ENCODE results near the gene PROCA1. TPM values are rescaled to one million over a fixed set of nuclear protein-coding genes. Genes with fewer than 3 reads are reported as not detected.
"Not testable (repeated sequence)": the region's sequence is repeated elsewhere in the genome, so short reads cannot be mapped to it uniquely, and the experiment has no call there.

PROCA1 gene
- total RNA-seq, 3 donors from 2014 or later, result 1.3 to 2.0 (median 1.8) TPM

DNA sequence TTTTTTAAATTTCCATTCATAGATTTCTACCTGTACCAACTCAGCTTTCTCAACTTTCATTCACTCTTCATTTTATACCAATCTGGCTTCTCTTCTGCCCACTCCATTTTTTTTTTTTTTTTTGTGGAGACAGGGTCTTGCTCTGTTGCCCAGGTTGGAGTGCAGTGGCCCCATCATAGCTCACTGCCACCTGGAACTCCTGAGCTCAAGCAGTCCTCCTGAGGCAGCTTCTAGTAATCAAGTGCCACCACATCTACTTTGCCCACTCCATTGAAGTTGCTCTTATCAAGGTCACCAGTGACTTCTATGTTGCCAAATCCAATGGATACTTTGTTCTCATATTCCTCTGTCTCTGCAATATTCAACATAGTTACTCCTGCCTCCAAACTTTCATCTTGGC is 48.0 kb downstream of the PROCA1 start:
- DNase-seq (no peak), ATAC-seq (no peak)
- intact Hi-C loops (cut with DNase I, micrococcal nuclease), result no loop called here
- Histone ChIP-seq H3K4me1 (ENCODE audit: low read depth) (peaks cover 32% of the 10 kb centered on the region), H3K36me3 (ENCODE audit: low read depth) (peaks cover 2% of the 10 kb centered on the region), H3K4me3 (no peak overlapping the region), H3K9me3 (no peaks in the 10 kb centered on the region)
- TF ChIP-seq, protein P1, sequence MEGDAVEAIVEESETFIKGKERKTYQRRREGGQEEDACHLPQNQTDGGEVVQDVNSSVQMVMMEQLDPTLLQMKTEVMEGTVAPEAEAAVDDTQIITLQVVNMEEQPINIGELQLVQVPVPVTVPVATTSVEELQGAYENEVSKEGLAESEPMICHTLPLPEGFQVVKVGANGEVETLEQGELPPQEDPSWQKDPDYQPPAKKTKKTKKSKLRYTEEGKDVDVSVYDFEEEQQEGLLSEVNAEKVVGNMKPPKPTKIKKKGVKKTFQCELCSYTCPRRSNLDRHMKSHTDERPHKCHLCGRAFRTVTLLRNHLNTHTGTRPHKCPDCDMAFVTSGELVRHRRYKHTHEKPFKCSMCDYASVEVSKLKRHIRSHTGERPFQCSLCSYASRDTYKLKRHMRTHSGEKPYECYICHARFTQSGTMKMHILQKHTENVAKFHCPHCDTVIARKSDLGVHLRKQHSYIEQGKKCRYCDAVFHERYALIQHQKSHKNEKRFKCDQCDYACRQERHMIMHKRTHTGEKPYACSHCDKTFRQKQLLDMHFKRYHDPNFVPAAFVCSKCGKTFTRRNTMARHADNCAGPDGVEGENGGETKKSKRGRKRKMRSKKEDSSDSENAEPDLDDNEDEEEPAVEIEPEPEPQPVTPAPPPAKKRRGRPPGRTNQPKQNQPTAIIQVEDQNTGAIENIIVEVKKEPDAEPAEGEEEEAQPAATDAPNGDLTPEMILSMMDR (IDR thresholded peaks at IDR 0.05), result no peak

DNA sequence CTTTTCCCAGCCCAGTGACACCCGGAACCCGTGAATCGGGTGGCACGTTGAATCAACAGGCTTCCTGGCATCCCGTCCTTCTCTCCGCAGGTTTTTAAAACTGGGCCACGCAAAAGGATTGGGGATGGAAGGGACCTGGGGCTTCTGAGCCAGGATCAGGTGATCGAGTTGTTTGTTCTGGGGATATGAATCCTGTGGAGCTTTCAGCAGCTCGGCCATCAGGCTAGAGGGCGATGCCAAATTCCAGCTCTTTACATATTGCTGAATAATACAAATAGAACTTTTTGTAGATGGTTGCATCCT is 49.2 kb downstream of the PROCA1 start:
- TF ChIP-seq, protein P1 (IDR thresholded peaks at IDR 0.05), result no peak
- peaks cover 4% of the 10 kb centered on the region for H3K36me3 ChIP-seq (ENCODE audit: low read depth)
- no peaks in the 10 kb centered on the region for H3K9me3 ChIP-seq
- no peak for DNase-seq
- no peak for ATAC-seq
- H3K4me1 ChIP-seq (ENCODE audit: low read depth), result peaks cover 32% of the 10 kb centered on the region
- intact Hi-C loops (cut with DNase I, micrococcal nuclease), result no loop called here
- peak overlapping the region; percentile 85 for H3K4me3 ChIP-seq

DNA sequence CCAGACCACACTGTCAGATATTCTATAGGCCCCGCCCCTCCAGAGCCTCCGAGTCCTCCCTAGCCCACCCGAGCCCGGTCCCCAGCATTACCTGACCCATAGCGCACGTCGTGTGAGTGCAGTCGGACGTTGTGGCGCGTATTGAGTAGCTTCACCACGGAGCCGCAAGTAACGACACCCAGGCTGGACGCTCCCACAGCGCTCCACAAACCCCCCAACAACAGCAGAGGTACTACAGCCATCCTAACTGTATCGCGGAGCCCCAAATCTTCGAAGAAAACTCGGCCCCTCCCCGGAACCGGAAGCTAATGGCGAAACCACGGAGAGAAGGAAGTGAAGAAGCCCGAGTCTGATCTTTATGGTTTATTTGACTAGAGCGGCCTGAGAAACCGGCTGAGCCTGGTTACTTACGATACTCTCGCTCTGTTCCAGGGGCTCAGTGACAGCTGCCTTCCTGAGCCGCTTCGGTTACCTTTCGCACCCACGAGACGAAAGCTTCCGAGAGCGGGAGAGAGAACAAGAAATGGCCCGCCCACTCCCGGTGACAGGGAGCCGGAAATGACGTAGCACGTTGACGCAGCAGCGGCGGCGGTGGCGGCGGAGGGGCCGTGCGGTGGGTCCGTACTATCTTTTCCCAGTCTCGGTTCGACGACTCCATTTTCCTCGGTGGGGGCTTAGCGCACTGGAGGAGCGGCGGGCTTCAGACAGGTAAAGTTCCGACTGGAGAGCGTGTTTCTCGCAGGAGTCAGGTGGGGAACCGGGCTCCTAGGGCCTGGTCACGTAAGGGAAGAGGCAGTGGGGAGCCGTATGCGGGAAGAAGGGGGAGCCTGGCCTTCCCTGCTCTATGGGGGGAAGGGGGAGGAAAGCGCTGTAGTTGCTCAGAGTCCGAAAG is 49.8 kb downstream of the PROCA1 start, which contains the start of the genes SDF2 and SUPT6H:
Gene SDF2, minus strand, starts transcription at position 272 of the 892 bp plus-strand sequence. Its CDS starts 30 bp downstream, at position 242.
Gene SUPT6H, plus strand, starts transcription at position 571 of the 892 bp plus-strand sequence. CDS start 11,197 bp downstream, outside the sequence.
- intact Hi-C loops (cut with DNase I, micrococcal nuclease), result no loop called here
- Histone ChIP-seq H3K36me3 (ENCODE audit: low read depth) (peaks cover 4% of the 10 kb centered on the region), H3K4me3 (peak within 1 kb of the TSS; percentile 85), H3K9me3 (no peaks in the 10 kb centered on the region), H3K4me1 (ENCODE audit: low read depth) (peaks cover 32% of the 10 kb centered on the region)
- DNase-seq (peak; percentile 90 to 94 (median 91)), ATAC-seq (peak; percentile 97)
- TF ChIP-seq, protein P1 (IDR thresholded peaks at IDR 0.05), result no peak

DNA sequence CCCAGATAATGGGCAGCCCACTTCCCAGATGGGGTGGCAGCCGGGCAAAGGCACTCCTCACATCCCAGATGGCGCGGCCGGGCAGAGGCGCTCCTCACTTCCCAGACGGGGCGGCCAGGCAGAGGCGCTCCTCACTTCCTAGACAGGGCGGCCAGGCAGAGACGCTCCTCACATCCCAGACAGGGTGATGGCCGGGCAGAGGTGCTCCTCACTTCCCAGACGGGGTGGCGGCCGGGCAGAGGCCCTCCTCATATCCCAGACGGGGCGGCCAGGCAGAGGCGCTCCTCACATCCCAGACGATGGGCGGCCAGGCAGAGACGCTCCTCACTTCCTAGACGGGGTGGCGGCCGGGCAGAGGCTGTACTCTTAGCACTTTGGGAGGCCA is 52.2 kb downstream of the PROCA1 start:
- H3K36me3 ChIP-seq (ENCODE audit: low read depth); DNase-seq; H3K4me3 ChIP-seq; H3K9me3 ChIP-seq; ATAC-seq; intact Hi-C loops (cut with DNase I, micrococcal nuclease): not testable (repeated sequence)
- H3K4me1 ChIP-seq (ENCODE audit: low read depth), result peaks cover 31% of the 10 kb centered on the region

DNA sequence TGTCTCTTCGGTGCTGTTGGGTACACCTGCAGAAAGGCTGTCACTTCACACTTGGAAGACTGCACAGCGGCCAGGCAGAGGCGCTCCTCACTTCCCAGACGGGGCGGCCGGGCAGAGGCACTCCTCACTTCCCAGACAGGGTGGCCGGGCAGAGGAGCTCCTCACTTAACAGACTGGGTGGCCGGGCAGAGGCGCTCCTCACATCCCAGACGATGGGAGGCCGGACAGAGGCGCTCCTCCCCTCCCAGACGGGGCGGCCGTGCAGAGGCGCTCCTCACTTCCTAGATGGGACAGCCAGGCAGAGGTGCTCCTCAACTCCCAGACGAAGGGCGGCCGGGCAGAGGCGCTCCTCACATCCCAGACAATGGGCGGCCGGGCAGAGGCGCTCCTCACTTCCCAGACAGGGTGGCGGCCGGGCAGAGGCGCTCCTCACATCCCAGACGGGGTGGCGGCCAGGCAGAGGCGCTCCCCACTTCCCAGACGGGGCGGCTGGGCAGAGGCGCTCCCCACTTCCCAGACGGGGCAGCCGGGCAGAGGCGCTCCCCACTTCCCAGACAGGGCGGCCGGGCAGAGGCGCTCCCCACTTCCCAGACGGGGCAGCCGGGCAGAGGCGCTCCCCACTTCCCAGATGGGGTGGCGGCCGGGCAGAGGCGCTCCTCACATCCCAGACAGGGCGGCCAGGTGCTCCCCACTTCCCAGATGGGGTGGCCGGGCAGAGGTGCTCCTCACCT is 52.8 kb downstream of the PROCA1 start:
- intact Hi-C loops (cut with DNase I, micrococcal nuclease); H3K4me3 ChIP-seq; H3K9me3 ChIP-seq; H3K36me3 ChIP-seq (ENCODE audit: low read depth); DNase-seq; ATAC-seq: not testable (repeated sequence)
- peaks cover 25% of the 10 kb centered on the region for H3K4me1 ChIP-seq (ENCODE audit: low read depth)

DNA sequence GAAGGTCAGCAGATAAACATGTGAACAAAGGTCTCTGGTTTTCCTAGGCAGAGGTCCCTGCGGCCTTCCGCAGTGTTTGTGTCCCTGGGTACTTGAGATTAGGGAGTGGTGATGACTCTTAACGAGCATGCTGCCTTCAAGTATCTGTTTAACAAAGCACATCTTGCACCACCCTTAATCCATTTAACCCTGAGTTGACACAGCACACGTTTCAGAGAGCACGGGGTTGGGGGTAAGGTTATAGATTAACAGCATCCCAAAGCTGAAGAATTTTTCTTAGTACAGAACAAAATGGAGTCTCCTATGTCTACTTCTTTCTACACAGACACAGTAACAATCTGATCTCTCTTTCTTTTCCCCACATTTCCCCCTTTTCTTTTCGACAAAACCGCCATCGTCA is 53.3 kb downstream of the PROCA1 start:
- H3K9me3 ChIP-seq; ATAC-seq; intact Hi-C loops (cut with DNase I, micrococcal nuclease); DNase-seq; H3K36me3 ChIP-seq (ENCODE audit: low read depth); H3K4me3 ChIP-seq: not testable (repeated sequence)
- H3K4me1 ChIP-seq (ENCODE audit: low read depth), result peaks cover 21% of the 10 kb centered on the region

DNA sequence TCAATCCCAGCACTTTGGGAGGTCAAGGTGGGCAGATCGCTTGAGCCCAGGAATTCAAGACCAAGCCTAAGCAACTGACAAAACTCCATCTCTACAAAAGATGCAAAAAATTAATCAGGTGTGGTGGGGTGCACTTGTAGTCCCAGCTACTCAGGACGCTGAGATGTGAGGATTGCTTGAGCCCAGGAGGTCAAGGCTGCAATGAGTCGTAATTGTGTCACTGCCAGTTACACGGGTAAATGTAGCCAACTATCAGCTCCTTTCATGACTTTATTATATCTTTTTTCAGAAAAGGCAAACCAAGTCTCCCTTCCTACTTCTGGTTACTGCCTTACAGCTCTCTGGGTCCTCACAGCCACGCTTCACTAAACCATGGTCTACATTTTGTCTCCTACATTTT is 53.9 kb downstream of the PROCA1 start:
- no peak for ATAC-seq
- Histone ChIP-seq H3K36me3 (ENCODE audit: low read depth) (peaks cover 4% of the 10 kb centered on the region), H3K4me3 (no peak overlapping the region), H3K4me1 (ENCODE audit: low read depth) (peaks cover 15% of the 10 kb centered on the region), H3K9me3 (no peaks in the 10 kb centered on the region)
- no peak for DNase-seq
- TF ChIP-seq, protein P1 (IDR thresholded peaks at IDR 0.05), result no peak
- intact Hi-C loops (cut with DNase I, micrococcal nuclease), result no loop called here

All from mucosa of descending colon (tissue), 3 donors.